ENCODE results near the gene GZMH. TPM values are rescaled to one million over a fixed set of nuclear protein-coding genes. Genes with fewer than 3 reads are reported as not detected.
A peak's percentile ranks its signal among the peaks of the same experiment; 100 is the strongest.

The GZMH gene
- total and polyA plus RNA-seq, 7 experiments from 2014 or later, result 0.70 to 67.6 (median 1.6) TPM

DNA sequence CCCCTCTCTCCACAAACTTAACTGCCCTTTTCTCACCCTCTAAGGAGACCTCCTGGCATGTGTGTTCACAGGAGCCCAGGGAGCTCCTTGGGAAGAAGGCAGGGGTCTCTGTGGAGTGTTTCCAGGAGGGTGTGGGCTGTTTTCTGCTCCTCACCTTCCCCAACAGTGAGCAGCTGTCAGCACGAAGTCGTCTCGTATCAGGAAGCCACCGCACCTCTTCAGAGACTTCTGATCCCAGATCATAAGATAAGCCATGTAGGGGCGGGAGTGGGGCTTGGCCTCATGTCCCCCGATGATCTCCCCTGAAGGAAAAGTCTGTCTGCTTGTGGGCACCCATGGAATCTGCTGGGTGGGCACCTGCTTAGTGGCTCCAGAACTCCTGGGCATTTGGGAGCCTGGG lies 23.3 kb upstream of the GZMH start:
- Histone ChIP-seq H3K9me3 (ENCODE audit: control insufficient read depth in 2 of 3, low read length in 3 of 3) (no peaks in the 10 kb centered on the region), H3K27ac (ENCODE audit: low read depth, low read length) (no peak overlapping the region), H3K4me3 (ENCODE audit: low read length) (no peak overlapping the region), H3K4me1 (ENCODE audit: control insufficient read depth in 2 of 2, insufficient read depth in 2 of 2, low read length in 2 of 2) (peaks cover 0 to 11% of the 10 kb centered on the region in 2 donors), H3K36me3 (ENCODE audit: control insufficient read depth in 2 of 3, insufficient read depth in 3 of 3, low read length in 3 of 3) (no peaks in the 10 kb centered on the region), H3K27me3 (ENCODE audit: control insufficient read depth in 2 of 2, insufficient read depth in 2 of 2, low read length in 2 of 2) (no peaks in the 10 kb centered on the region)
- POLR2A ChIA-PET, result no interaction called here
- peaks cover 0 to 44% (median 0%) of the 10 kb centered on the region in 5 donors for H3K36me3 Mint-ChIP-seq
- DNase-seq (no peak), ATAC-seq (no peak)
- intact Hi-C loops (cut with micrococcal nuclease), result no loop called here
- H3K27me3 Mint-ChIP-seq, result peaks cover 0 to 5% (median 0%) of the 10 kb centered on the region in 5 donors
- peak overlapping the region in 1 of 9 donors; percentile 95 for H3K27ac Mint-ChIP-seq
- peak overlapping the region in 2 of 10 donors; percentile 85 to 96 for H3K4me3 Mint-ChIP-seq
- H3K4me1 Mint-ChIP-seq, result peaks cover 0 to 68% (median 0%) of the 10 kb centered on the region in 7 donors
- peaks cover 0 to 2% (median 0%) of the 10 kb centered on the region in 11 donors for H3K9me3 Mint-ChIP-seq
- CTCF ChIA-PET, result interaction anchor here (1.0 kb wide), 1 partner anchor 27 kb away, joined by 4 read pairs; no protein-coding TSS in a partner anchor

DNA sequence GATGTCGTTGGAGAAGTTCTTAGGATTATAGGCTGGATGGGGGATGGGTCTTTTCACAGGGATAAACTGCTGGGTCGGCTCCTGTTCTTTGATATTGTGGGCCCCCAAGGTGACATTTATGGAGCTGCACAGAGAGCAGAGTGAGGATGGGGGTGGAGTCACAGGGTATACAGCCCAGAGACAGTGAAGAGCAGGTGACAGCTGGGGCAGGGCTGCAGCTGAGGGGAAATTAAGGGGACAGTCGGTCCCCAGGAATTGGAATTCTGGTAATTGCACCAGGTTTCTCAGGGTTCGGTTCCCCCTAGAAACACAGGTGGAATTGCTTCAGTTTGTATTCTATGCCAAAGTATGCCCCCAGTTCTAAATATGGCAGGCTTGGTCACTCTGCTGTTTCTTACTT lies 22.9 kb upstream of the GZMH start:
- Histone ChIP-seq H3K4me1 (ENCODE audit: control insufficient read depth in 2 of 2, insufficient read depth in 2 of 2, low read length in 2 of 2) (peaks cover 0 to 11% of the 10 kb centered on the region in 2 donors), H3K4me3 (ENCODE audit: low read length) (no peak overlapping the region), H3K27me3 (ENCODE audit: control insufficient read depth in 2 of 2, insufficient read depth in 2 of 2, low read length in 2 of 2) (no peaks in the 10 kb centered on the region), H3K27ac (ENCODE audit: low read depth, low read length) (no peak overlapping the region), H3K36me3 (ENCODE audit: control insufficient read depth in 2 of 3, insufficient read depth in 3 of 3, low read length in 3 of 3) (no peaks in the 10 kb centered on the region), H3K9me3 (ENCODE audit: control insufficient read depth in 2 of 3, low read length in 3 of 3) (no peaks in the 10 kb centered on the region)
- ChIA-PET POLR2A (no interaction called here), CTCF (interaction anchor here (1.0 kb wide), 1 partner anchor 27 kb away, joined by 4 read pairs; no protein-coding TSS in a partner anchor)
- H3K4me1 Mint-ChIP-seq, result peaks cover 0 to 72% (median 0%) of the 10 kb centered on the region in 7 donors
- H3K27me3 Mint-ChIP-seq, result peaks cover 0 to 5% (median 0%) of the 10 kb centered on the region in 5 donors
- peaks cover 0 to 3% (median 0%) of the 10 kb centered on the region in 11 donors for H3K9me3 Mint-ChIP-seq
- H3K4me3 Mint-ChIP-seq, result peak overlapping the region in 2 of 10 donors; percentile 85 to 96
- DNase-seq (no peak), ATAC-seq (no peak)
- H3K27ac Mint-ChIP-seq, result peak overlapping the region in 1 of 9 donors; percentile 95
- intact Hi-C loops (cut with micrococcal nuclease), result no loop called here
- H3K36me3 Mint-ChIP-seq, result peaks cover 0 to 48% (median 0%) of the 10 kb centered on the region in 5 donors

DNA sequence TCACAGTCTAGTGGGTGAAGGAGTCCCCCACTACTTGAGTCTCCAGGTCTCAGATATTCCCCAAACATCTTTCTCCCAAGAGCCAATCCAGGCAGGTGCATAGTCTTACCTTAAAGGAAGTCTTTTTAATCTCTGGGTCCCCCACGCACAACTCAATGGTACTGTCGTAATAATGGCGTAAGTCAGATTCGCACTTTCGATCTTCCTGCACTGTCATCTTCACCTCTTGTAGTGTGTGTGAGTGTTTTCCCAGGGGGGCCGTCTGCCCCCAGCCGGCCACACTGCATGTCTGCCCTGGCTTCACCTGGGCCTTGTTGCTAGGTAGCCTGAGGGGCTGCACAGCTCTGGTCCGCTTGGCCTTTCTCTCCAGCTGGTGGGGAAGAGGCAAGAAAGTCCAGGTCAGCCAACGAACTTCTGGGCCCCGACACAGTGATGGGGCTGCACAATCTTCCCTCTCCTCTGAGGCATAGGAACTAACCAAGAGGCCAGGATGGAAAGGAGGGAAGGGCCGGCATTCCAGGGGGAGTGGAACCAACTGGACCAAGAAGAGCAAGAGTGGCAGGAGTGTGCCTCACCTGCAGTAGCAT lies 22.4 kb upstream of the GZMH start:
- peaks cover 0 to 5% (median 0%) of the 10 kb centered on the region in 5 donors for H3K27me3 Mint-ChIP-seq
- H3K4me1 Mint-ChIP-seq, result peaks cover 0 to 70% (median 0%) of the 10 kb centered on the region in 7 donors
- H3K9me3 Mint-ChIP-seq, result peaks cover 0 to 4% (median 0%) of the 10 kb centered on the region in 11 donors
- H3K4me1 ChIP-seq (ENCODE audit: control insufficient read depth in 2 of 2, insufficient read depth in 2 of 2, low read length in 2 of 2), result peaks cover 0 to 11% of the 10 kb centered on the region in 2 donors
- H3K36me3 Mint-ChIP-seq, result peaks cover 0 to 49% (median 0%) of the 10 kb centered on the region in 5 donors
- peak overlapping the region in 3 of 10 donors; percentile 4 to 96 (median 85) for H3K4me3 Mint-ChIP-seq
- ChIA-PET POLR2A (no interaction called here), CTCF (no interaction called here)
- no peaks in the 10 kb centered on the region for H3K27me3 ChIP-seq (ENCODE audit: control insufficient read depth in 2 of 2, insufficient read depth in 2 of 2, low read length in 2 of 2)
- peak overlapping the region in 1 of 9 donors; percentile 95 for H3K27ac Mint-ChIP-seq
- H3K4me3 ChIP-seq (ENCODE audit: low read length), result no peak overlapping the region
- no peaks in the 10 kb centered on the region for H3K36me3 ChIP-seq (ENCODE audit: control insufficient read depth in 2 of 3, insufficient read depth in 3 of 3, low read length in 3 of 3)
- DNase-seq (no peak), ATAC-seq (peak; percentile 37)
- intact Hi-C loops (cut with micrococcal nuclease), result no loop called here
- H3K27ac ChIP-seq (ENCODE audit: low read depth, low read length), result no peak overlapping the region
- H3K9me3 ChIP-seq (ENCODE audit: control insufficient read depth in 2 of 3, low read length in 3 of 3), result no peaks in the 10 kb centered on the region

DNA sequence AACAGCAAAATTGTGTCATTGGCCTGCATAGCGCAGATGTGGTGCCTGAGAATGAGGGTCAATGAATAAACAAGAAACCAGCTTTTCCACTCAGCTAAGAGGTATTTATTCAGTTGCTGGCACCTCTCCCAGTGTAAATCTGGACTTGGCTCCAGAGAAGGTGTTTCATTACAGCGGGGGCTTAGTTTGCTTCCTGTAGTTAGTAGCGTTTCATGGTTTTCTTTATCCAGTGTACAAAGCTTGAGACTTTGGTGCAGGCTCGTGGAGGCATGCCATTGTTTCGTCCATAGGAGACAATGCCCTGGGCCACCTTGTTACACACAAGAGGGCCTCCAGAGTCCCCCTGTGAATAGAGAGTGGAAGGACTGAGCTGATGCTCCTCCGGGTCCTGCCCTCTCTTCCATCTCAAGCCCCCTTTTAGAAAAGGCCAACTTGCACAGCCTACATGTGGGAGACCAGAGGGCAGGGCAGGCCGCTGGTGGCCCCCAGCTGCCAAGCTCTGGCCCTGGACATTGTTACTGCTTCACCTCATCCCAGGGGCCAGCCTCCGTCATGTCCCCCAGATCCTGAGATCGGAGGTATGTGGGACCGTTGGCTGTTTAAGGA lies 21.5 kb upstream of the GZMH start:
- ChIA-PET POLR2A (no interaction called here), CTCF (no interaction called here)
- Mint-ChIP-seq H3K4me3 (peak overlapping the region in 2 of 10 donors; percentile 27 to 96), H3K4me1 (peaks cover 0 to 67% (median 0%) of the 10 kb centered on the region in 7 donors), H3K36me3 (peaks cover 0 to 47% (median 0%) of the 10 kb centered on the region in 5 donors), H3K9me3 (peaks cover 0 to 2% (median 0%) of the 10 kb centered on the region in 11 donors), H3K27ac (peak overlapping the region in 1 of 9 donors; percentile 95), H3K27me3 (peaks cover 0 to 5% (median 0%) of the 10 kb centered on the region in 5 donors)
- Histone ChIP-seq H3K4me1 (ENCODE audit: control insufficient read depth in 2 of 2, insufficient read depth in 2 of 2, low read length in 2 of 2) (peaks cover 0 to 11% of the 10 kb centered on the region in 2 donors), H3K9me3 (ENCODE audit: control insufficient read depth in 2 of 3, low read length in 3 of 3) (no peaks in the 10 kb centered on the region), H3K4me3 (ENCODE audit: low read length) (no peak overlapping the region), H3K27me3 (ENCODE audit: control insufficient read depth in 2 of 2, insufficient read depth in 2 of 2, low read length in 2 of 2) (no peaks in the 10 kb centered on the region), H3K27ac (ENCODE audit: low read depth, low read length) (no peak overlapping the region), H3K36me3 (ENCODE audit: control insufficient read depth in 2 of 3, insufficient read depth in 3 of 3, low read length in 3 of 3) (no peaks in the 10 kb centered on the region)
- ATAC-seq (no peak), DNase-seq (no peak)
- intact Hi-C loops (cut with micrococcal nuclease), result no loop called here

DNA sequence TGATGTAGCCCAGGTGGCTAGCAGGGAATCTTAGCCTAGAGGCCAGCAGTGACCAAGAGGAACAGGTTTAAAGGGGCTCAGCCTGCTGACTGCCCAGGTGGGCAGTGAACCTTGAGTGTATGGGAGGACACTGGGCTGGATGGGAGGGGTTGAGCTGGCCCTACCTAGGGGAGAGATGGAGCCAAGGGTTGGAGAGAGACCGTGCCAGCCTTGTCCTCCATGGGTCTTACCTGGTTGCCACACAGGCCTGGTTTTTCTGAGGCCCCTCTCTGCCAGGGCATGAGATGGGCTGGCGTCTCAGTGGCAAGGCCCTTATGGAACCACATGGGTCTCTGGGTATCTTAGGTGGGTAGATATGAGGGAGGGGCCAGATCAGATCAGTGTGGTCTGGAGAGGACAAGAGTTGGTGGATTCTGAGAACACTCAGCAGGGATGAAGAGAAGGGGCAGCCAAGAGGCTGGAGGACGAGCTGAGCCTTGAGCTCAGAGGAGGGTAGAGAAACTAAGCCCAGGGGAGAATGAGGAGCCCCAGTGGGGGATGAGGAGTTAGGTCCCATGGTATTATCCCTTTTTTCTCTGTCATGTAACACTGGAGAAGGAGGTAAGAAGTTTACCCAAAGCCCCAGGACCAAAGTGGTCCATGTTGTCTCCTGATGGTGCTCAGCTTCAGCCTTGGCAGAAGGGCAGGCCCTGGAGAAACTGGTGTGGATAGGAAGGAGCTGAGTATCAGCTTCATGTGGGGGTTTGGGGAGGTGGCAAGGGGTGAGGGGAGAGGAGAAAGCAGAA lies 20.8 kb upstream of the GZMH start:
- Mint-ChIP-seq H3K27me3 (peaks cover 0 to 5% (median 0%) of the 10 kb centered on the region in 5 donors), H3K4me3 (peak overlapping the region in 2 of 10 donors; percentile 40 to 96), H3K27ac (peak overlapping the region in 3 of 9 donors; percentile 22 to 83 (median 60)), H3K9me3 (peaks cover 0 to 4% (median 0%) of the 10 kb centered on the region in 11 donors), H3K36me3 (peaks cover 0 to 52% (median 0%) of the 10 kb centered on the region in 5 donors), H3K4me1 (peaks cover 0 to 67% (median 0%) of the 10 kb centered on the region in 7 donors)
- Histone ChIP-seq H3K27me3 (ENCODE audit: control insufficient read depth in 2 of 2, insufficient read depth in 2 of 2, low read length in 2 of 2) (no peaks in the 10 kb centered on the region), H3K36me3 (ENCODE audit: control insufficient read depth in 2 of 3, insufficient read depth in 3 of 3, low read length in 3 of 3) (no peaks in the 10 kb centered on the region), H3K4me1 (ENCODE audit: control insufficient read depth in 2 of 2, insufficient read depth in 2 of 2, low read length in 2 of 2) (peaks cover 0 to 11% of the 10 kb centered on the region in 2 donors), H3K27ac (ENCODE audit: low read depth, low read length) (no peak overlapping the region), H3K9me3 (ENCODE audit: control insufficient read depth in 2 of 3, low read length in 3 of 3) (no peaks in the 10 kb centered on the region), H3K4me3 (ENCODE audit: low read length) (no peak overlapping the region)
- CTCF ChIA-PET, result no interaction called here
- DNase-seq (no peak), ATAC-seq (no peak)
- POLR2A ChIA-PET, result no interaction called here
- intact Hi-C loops (cut with micrococcal nuclease), result no loop called here

DNA sequence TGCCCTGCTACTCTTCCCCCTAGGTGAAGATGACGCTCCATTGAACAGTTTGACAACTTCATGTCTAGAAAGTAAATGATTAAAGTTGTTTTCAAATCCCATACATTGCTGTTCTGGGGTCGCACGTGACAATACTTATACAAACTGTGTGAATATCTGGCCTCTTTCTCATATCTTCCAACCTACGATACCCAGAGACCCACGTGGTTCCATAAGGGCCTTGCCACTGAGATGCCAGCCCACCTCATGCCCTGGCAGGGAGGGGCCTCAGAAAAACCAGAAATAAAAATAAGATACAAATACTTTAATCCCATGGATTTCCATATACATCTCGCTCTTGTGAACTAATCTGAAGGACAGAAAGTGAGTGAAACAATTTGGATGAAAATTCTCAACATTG lies 20.0 kb upstream of the GZMH start:
- Histone ChIP-seq H3K27me3 (ENCODE audit: control insufficient read depth in 2 of 2, insufficient read depth in 2 of 2, low read length in 2 of 2) (no peaks in the 10 kb centered on the region), H3K27ac (ENCODE audit: low read depth, low read length) (no peak overlapping the region), H3K4me3 (ENCODE audit: low read length) (no peak overlapping the region), H3K36me3 (ENCODE audit: control insufficient read depth in 2 of 3, insufficient read depth in 3 of 3, low read length in 3 of 3) (no peaks in the 10 kb centered on the region), H3K9me3 (ENCODE audit: control insufficient read depth in 2 of 3, low read length in 3 of 3) (no peaks in the 10 kb centered on the region), H3K4me1 (ENCODE audit: control insufficient read depth in 2 of 2, insufficient read depth in 2 of 2, low read length in 2 of 2) (peaks cover 0 to 8% of the 10 kb centered on the region in 2 donors)
- Mint-ChIP-seq H3K4me1 (peaks cover 0 to 65% (median 0%) of the 10 kb centered on the region in 7 donors), H3K27ac (peak overlapping the region in 1 of 9 donors; percentile 83), H3K9me3 (peaks cover 0 to 8% (median 0%) of the 10 kb centered on the region in 11 donors), H3K27me3 (peaks cover 0 to 5% (median 0%) of the 10 kb centered on the region in 5 donors), H3K36me3 (peaks cover 0 to 57% (median 0%) of the 10 kb centered on the region in 5 donors), H3K4me3 (peak overlapping the region in 2 of 10 donors; percentile 34 to 96)
- ATAC-seq (no peak), DNase-seq (no peak)
- POLR2A ChIA-PET, result no interaction called here
- CTCF ChIA-PET, result no interaction called here
- intact Hi-C loops (cut with micrococcal nuclease), result no loop called here
